Endothelial cell of umbilical vein (primary cell): ENCODE measurements around the gene PRRG1.

Experiments used
- CTCF ChIP-seq, 2 donors: IDR thresholded peaks; 1 replicate in 1 of 2; 2 replicates in 1 of 2; pipeline ENCODE4 v1.5.1; 2011; ENCODE audit warnings: low read length in 2 of 2, mild to moderate bottlenecking in 2 of 2, moderate library complexity in 2 of 2, control low read depth in 1 of 2, inconsistent platforms in 1 of 2, low read depth in 1 of 2; ENCODE audit not compliant: insufficient read depth in 1 of 2; ENCODE audit errors: extremely low read depth in 1 of 2
- MAX ChIP-seq: IDR thresholded peaks from 2 replicates; pipeline ENCODE4 v1.6.1; 2011; ENCODE audit not compliant: insufficient read depth, insufficient read length
- POLR2A ChIP-seq: IDR thresholded peaks from 2 replicates; pipeline ENCODE4 v1.6.1; 2012; ENCODE audit warnings: low read depth, mild to moderate bottlenecking, control low read depth, low read length
- POLR2AphosphoS5 ChIP-seq: IDR thresholded peaks from 2 replicates; pipeline ENCODE4 v1.6.1; 2012; ENCODE audit warnings: low read depth, mild to moderate bottlenecking, control low read depth, low read length, moderate library complexity; ENCODE audit not compliant: insufficient read depth

GRCh38 chrX:37504991-37505390, 155.8 kb downstream of the PRRG1 start:
- TF ChIP-seq CTCF (IDR thresholded peaks at IDR 0.05; ENCODE audit: extremely low read depth in 1 of 2, insufficient read depth in 1 of 2, low read depth in 1 of 2, low read length in 2 of 2): no peak
- TF ChIP-seq POLR2A: no peak
- TF ChIP-seq POLR2AphosphoS5: no peak
- no peak for TF ChIP-seq MAX
